Lung microvascular endothelial cell (primary cell): ENCODE measurements around the gene GLP2R. TPM values are rescaled to one million over a fixed set of nuclear protein-coding genes. Genes with fewer than 3 reads are reported as not detected.
"Not testable (repeated sequence)": the region's sequence is repeated elsewhere in the genome, so short reads cannot be mapped to it uniquely, and the experiment has no call there.

Source experiments
- DNase-seq, 2 donors: peaks; one replicate each; pipeline versions ENCODE4 v3.0.0 to v3.0.0-alpha.2; 2010; ENCODE audit warnings: low read depth in 2 of 2
- total RNA-seq: library from RNA; depleted of rRNA; stranded (reverse); fragments of >200 nt; gene quantifications from 2 replicates; pipeline ENCODE4 v1.2.1, GENCODE V29; 2014

Gene GLP2R
- total RNA-seq, 1 donor from 2014 or later: under 0.01 TPM

DNA sequence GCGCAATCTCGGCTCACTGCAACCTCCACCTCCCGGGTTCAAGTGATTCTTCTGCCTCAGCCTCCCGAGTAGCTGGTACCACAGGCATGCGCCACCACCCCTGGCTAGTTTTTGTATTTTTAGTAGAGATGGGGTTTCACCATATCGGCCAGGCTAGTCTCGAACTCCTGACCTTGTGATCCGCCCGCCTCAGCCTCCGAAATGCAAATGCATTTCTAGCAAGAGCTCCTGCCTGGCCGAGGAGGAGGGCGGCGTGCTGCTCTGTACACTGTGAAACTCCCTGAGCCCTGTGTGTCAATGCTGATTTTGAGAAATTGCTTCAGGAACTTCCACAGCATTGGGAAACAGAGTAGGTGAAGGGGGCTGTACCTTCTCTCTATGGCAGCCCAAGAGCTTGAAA lies 95.5 kb downstream of the GLP2R start:
- not testable (repeated sequence) for DNase-seq

- DNase-seq: no peak
Measured at GRCh38 chr17:9922012-9922848, 96.5 kb downstream of the GLP2R start.

DNA sequence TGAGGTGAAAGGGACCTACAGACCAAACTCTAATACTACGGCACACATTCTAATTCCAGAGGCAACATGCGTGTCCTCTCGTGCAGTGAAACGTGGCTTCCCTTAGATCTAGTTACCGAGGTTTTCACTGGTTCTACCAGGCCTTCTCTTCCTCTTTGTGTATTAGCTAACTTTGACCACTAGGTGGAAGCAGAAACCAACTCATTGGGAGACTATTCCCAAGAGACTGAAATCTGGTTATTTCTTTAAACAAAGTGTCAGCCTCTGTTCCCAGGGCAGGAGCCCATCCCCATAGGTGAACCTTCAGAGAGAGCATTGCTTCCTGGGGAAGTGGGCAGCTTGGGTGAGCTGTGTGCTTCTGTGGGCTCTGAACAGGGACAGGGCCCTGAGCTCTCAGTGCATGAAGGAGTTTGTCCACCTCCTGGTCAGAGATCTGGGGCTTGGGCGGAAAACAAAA lies 99.0 kb downstream of the GLP2R start:
- DNase-seq: peak; percentile 60 to 69

DNA sequence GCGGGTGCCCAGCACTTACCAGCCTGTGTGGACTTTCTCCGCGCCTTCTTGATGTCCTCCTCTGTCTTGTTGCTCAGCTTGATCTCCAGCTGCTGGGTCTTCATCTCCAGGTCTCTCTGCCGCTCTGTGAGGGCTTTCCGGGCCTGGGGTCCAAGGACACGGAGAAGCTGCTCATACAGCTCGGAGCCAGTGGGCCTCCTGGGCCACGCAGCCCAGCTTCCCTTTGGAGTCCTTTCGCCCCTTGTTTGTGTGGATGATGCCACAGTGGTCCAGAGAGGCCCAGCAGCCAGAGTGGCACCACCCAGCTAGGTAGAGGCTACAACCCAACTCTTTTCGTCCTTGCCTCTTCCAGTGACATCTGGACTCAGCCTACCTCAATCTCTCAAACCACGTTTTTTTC lies 99.7 kb downstream of the GLP2R start:
- no peak for DNase-seq

DNA sequence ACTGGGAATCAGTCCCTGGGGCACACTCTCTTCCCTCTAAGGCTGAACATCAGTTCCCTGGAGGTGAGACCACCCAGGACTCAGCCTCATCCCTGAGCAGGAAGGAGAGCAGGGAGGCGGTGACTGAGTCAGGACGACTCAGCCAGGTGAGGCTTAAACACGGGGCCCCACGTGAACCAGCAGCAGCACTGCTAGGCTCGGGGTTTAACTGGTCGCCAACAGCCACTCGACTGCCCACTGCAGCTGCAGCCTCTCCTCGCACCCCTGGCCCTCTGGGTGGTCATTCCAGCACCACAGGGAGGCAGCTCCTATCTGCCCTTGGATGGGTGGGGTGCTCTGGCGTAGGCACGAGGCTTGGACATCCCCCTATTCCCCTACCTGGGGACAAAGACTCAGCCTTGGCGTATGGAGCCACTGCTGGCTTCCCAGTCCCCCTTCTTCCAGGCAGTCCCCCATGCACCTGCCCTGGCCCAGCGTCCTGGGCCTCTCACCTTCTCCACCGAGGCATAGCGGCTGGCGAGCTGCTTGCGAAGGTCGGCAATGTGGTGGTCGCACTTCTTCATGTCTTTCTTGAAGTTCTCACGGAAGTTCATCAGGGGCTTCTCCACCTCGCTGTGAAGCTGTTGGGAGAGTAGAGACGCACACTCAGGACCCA lies 100.6 kb downstream of the GLP2R start:
- no peak for DNase-seq

DNA sequence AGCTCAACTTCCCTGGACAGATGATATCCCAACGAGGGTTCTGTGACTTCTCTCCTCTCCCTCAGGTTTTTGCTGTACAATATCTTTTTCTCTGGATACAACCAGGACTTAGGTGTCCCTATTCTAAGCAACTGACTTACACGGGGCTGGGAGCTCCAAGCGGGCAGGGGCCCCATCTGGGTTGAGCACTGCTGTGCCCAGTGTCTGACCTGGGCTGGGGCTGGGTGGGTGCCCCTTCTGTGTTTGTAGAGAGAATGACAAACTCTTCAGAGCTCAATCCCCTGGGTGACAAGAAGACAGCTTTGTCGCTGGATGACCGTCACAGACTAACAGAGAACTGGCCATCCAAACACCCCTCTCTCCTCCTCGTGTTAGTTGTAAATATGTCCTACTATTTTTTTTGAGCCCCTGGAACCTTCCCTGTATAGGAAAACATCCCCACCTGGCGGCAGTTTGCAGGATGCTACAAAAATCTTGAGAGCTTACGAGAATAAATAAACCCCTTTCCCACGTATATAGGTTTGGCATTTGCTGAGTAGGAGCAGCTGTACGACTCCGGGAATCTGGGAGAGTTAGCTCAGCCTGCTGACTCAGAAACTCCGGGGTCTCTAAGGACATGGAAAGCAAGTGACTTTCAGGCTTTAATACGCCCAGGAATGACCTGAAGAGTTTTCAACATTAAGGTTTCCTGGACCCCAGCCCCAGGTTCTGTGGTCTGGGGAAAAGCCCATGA lies 103.0 kb downstream of the GLP2R start:
- peak; percentile 11 to 19 for DNase-seq

- DNase-seq: no peak
Measured at GRCh38 chr17:9929871-9930270, 104.1 kb downstream of the GLP2R start.

DNA sequence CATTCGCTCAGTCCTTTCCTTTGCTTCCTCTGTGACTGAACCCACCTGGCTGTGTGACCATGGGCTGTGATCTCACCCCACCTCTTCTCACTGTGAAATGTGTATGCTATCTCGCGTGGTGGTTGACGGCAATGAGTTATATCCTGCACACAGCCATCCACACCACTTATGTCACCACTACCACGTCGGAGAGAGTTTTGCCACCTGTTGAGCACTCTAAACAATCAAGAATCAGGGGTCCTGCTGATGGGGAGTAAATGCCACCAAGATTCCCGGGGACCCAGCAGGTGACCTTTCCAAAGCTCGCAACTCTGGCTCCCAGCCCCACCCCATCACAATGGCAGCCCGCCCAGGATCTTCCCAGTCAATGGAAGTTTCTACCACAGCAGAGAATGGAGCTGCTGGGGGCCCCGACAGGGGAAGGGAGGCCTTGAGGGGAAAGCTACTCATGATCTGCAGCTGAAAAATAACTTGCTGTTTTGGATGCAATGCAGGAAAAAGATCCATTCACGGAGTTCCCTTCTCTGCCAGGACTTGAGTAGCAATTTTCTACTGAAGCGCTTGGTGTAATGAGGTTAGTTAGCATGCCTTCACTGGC lies 105.5 kb downstream of the GLP2R start:
- no peak for DNase-seq

DNA sequence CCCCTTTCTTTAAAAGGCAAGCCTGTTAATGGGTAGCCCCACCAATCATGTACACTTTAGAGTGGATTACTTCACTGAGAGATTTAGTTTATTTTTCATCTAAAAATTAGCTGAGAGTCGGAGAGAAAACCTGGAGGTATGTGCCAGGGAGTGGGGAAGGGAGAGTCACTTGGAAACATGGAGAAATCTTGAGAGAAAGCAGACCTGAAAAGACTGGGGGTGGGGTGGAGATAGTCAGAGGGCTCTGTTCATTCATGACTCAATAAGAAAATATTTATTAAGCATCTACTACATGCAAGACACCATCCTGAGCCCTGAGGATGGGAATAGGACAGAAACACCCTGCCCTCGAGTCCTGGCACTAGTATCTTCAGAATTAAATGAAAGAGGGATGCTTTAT lies 106.8 kb downstream of the GLP2R start:
- DNase-seq: no peak

DNA sequence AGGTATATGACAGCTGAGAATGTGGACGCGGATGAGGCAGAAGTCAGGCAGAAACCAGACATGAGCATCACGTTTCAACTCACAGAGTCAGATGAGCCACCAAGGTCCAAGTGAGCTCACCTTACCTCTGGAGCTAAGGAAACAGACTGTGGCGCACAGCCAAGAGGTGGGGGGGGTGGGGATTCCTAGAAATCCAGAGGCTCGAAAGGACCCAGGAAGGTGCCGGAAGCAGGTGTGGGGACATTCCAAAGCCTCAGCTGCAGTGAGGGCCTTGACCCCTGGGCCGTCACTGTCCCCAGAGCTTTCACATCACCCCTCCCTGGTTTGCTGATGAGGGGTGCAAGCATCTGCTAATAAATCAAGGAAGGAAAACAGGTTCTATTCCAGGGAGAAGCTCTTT lies 108.6 kb downstream of the GLP2R start:
- no peak for DNase-seq

DNA sequence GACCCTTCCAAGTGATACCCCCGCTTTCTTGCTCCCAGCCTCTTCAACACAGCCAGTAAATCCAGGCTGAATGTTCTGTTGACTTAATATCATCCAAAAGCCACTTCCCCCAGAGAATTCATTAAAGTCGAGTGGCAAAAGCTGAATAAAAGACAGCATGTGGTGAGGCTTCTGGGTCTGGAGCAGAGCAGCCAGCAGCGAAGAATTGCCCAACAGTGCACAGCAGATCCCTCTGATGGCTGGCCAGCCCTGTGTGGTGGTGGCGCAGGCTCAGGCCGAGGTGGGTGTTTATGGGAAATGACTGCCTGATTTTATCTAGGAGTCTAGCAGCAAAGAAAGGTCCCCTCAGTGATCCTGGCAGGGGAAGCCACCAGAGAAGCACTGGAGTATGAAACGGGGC lies 109.7 kb downstream of the GLP2R start:
- DNase-seq: no peak

GRCh38 chr17:9936095-9936494 lies 110.4 kb downstream of the GLP2R start:
- no peak for DNase-seq

- DNase-seq: no peak
Measured at GRCh38 chr17:9937241-9937761, 111.6 kb downstream of the GLP2R start.

GRCh38 chr17:9937901-9938300 lies 112.2 kb downstream of the GLP2R start:
- no peak for DNase-seq

GRCh38 chr17:9938764-9939163 lies 113.0 kb downstream of the GLP2R start:
- no peak for DNase-seq

GRCh38 chr17:9940841-9941240 lies 115.1 kb downstream of the GLP2R start:
- no peak for DNase-seq

GRCh38 chr17:9941305-9941704 lies 115.6 kb downstream of the GLP2R start:
- no peak for DNase-seq
